OCI-LY1 (cell line): Measurements from ENCODE around the gene GBX1.

Experiments used
- H2AFZ ChIP-seq: fragments of 200-600 bp; sonication (generic), shearing (Covaris generic); 2 replicates; pipeline ENCODE4 v1.6.0; 2014; ENCODE audit warnings: antibody characterized with exemption, mild to moderate bottlenecking, low read length
- H3F3A ChIP-seq: fragments of 200-600 bp; sonication (generic), shearing (Covaris generic); 2 replicates; pipeline ENCODE4 v1.6.0; 2014; ENCODE audit warnings: mild to moderate bottlenecking, antibody characterized with exemption, low read length, moderate library complexity; ENCODE audit not compliant: insufficient read depth
- H3K27ac ChIP-seq: fragments of 200-600 bp; sonication (generic); 2 replicates; pipeline ENCODE4 v1.5.1; 2014; ENCODE audit warnings: low read length, mixed run types, mild to moderate bottlenecking, low read depth; ENCODE audit not compliant: poor library complexity, severe bottlenecking
- H3K27me3 ChIP-seq: fragments of 200-600 bp; sonication (generic); 2 replicates; pipeline ENCODE4 v1.6.0; 2014; ENCODE audit warnings: antibody characterized with exemption, mild to moderate bottlenecking, low read length, moderate library complexity; ENCODE audit not compliant: insufficient read depth
- H3K36me3 ChIP-seq: fragments of 200-600 bp; sonication (generic); 2 replicates; pipeline ENCODE4 v1.6.1; 2014; ENCODE audit warnings: mild to moderate bottlenecking, antibody characterized with exemption, low read length, moderate library complexity, mixed read lengths; ENCODE audit not compliant: insufficient read depth
- H3K4me1 ChIP-seq: fragments of 200-600 bp; sonication (generic); 2 replicates; pipeline ENCODE4 v1.5.1; 2014; ENCODE audit warnings: mild to moderate bottlenecking, low read length, moderate library complexity; ENCODE audit not compliant: insufficient read depth, severe bottlenecking
- H3K4me2 ChIP-seq: fragments of 200-600 bp; sonication (generic), shearing (Covaris generic); 2 replicates; pipeline ENCODE4 v1.6.1; 2014; ENCODE audit warnings: low read length
- H3K4me3 ChIP-seq: fragments of 200-600 bp; sonication (generic); 2 replicates; pipeline ENCODE4 v1.5.1; 2014; ENCODE audit warnings: low read length, low read depth, mild to moderate bottlenecking, mixed read lengths; ENCODE audit not compliant: poor library complexity, severe bottlenecking
- H3K79me2 ChIP-seq: fragments of 200-600 bp; shearing (Covaris generic); 2 replicates; pipeline ENCODE4 v1.6.1; 2016; ENCODE audit warnings: mixed run types, low read length, mixed read lengths; ENCODE audit not compliant: insufficient read depth
- H3K9ac ChIP-seq: fragments of 200-600 bp; sonication (generic), shearing (Covaris generic); 2 replicates; pipeline ENCODE4 v1.6.1; 2014; ENCODE audit warnings: mild to moderate bottlenecking, low read length, mixed read lengths
- H3K9me2 ChIP-seq: fragments of 200-600 bp; sonication (generic), shearing (Covaris generic); 2 replicates; pipeline ENCODE4 v1.6.1; 2014; ENCODE audit warnings: low read depth, mild to moderate bottlenecking, low read length, mixed read lengths
- H3K9me3 ChIP-seq: fragments of 200-600 bp; shearing (Covaris generic); 2 replicates; pipeline ENCODE4 v1.6.1; 2014; ENCODE audit warnings: low read length, mixed read lengths
- H4K20me1 ChIP-seq: fragments of 200-600 bp; sonication (generic), shearing (Covaris generic); 2 replicates; pipeline ENCODE4 v1.6.0; 2016; ENCODE audit warnings: mild to moderate bottlenecking, low read length; ENCODE audit not compliant: insufficient read depth
- CTCF ChIP-seq: fragments of 200-600 bp; sonication (generic), shearing (Covaris generic); IDR thresholded peaks from 2 replicates; pipeline ENCODE4 v1.5.1; 2017; ENCODE audit warnings: mild to moderate bottlenecking, antibody characterized with exemption, low read length, moderate library complexity, mixed read lengths
- EZH2 ChIP-seq: fragments of 200-600 bp; sonication (generic), shearing (Covaris generic); IDR thresholded peaks from 2 replicates; pipeline ENCODE4 v1.8.0; 2017; ENCODE audit warnings: borderline replicate concordance, mixed run types, mild to moderate bottlenecking, antibody characterized with exemption, low read length, moderate library complexity, mixed read lengths

GBX1 gene

DNA sequence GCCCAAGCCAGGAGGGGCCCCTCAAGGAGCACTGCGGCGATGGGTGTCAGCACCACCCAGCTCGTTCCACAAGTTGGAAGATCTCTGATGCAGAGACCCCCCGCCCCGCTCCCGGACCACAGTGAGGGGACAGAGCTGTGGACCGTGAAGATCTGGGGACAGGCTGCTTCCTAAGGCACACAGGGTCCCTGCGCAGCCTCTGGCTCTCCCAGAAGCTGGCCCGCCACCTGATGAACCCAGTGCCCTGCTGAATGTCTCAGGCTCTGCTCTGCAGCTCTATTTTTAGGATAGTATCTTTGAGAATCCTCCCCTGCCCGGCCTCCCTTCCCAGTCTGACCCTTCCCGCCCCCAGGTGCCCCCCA lies 29.7 kb downstream of the GBX1 start:
- no peaks in the 10 kb centered on the region; the same call in 1 of the 2 replicates for H3K27me3 ChIP-seq
- H3K4me3 ChIP-seq = no peak overlapping the region
- no peak for TF ChIP-seq EZH2
- TF ChIP-seq CTCF = no peak
- H4K20me1 ChIP-seq = no peaks in the 10 kb centered on the region
- no peak overlapping the region for H2AFZ ChIP-seq
- H3K79me2 ChIP-seq = no peaks in the 10 kb centered on the region
- no peak overlapping the region for H3K4me2 ChIP-seq
- H3K9me3 ChIP-seq = no peaks in the 10 kb centered on the region
- H3K27ac ChIP-seq = no peak overlapping the region
- no peaks in the 10 kb centered on the region for H3K4me1 ChIP-seq
- no peaks in the 10 kb centered on the region for H3K36me3 ChIP-seq
- H3F3A ChIP-seq = no peaks in the 10 kb centered on the region
- H3K9ac ChIP-seq = no peak overlapping the region
- H3K9me2 ChIP-seq = no peaks in the 10 kb centered on the region

- Histone ChIP-seq H3K4me2 (no peak overlapping the region), H3K4me1 (no peaks in the 10 kb centered on the region), H3K27ac (no peak overlapping the region), H3K79me2 (no peaks in the 10 kb centered on the region), H4K20me1 (no peaks in the 10 kb centered on the region), H3K9me3 (no peaks in the 10 kb centered on the region), H3F3A (no peaks in the 10 kb centered on the region), H3K9ac (no peak overlapping the region), H2AFZ (no peak overlapping the region), H3K4me3 (no peak overlapping the region), H3K9me2 (no peaks in the 10 kb centered on the region), H3K36me3 (no peaks in the 10 kb centered on the region), H3K27me3 (peaks cover 4% of the 10 kb centered on the region; the same call in 1 of the 2 replicates)
- TF ChIP-seq EZH2 = no peak
- no peak for TF ChIP-seq CTCF
Measured at GRCh38 chr7:151137076-151137675, 30.3 kb downstream of the GBX1 start.

- Histone ChIP-seq H4K20me1 (no peaks in the 10 kb centered on the region), H3K36me3 (no peaks in the 10 kb centered on the region)
Measured at GRCh38 chr7:151135866-151136843, 31.3 kb downstream of the GBX1 start.

More at GRCh38 chr7:151135866-151136843, 31.3 kb downstream of the GBX1 start:
- H3K4me2 ChIP-seq = no peak overlapping the region
- H3K9ac ChIP-seq = no peak overlapping the region
- no peaks in the 10 kb centered on the region for H3K4me1 ChIP-seq
- H3K27me3 ChIP-seq = peaks cover 11% of the 10 kb centered on the region; the same call in 1 of the 2 replicates
- no peak overlapping the region for H3K27ac ChIP-seq
- H3K79me2 ChIP-seq = no peaks in the 10 kb centered on the region
- H2AFZ ChIP-seq = no peak overlapping the region
- H3K9me3 ChIP-seq = no peaks in the 10 kb centered on the region
- H3F3A ChIP-seq = no peaks in the 10 kb centered on the region
- TF ChIP-seq EZH2 = no peak
- H3K9me2 ChIP-seq = no peaks in the 10 kb centered on the region
- H3K4me3 ChIP-seq = no peak overlapping the region
